ENCODE measurements around the gene ZBTB1.

ZBTB1 gene

DNA sequence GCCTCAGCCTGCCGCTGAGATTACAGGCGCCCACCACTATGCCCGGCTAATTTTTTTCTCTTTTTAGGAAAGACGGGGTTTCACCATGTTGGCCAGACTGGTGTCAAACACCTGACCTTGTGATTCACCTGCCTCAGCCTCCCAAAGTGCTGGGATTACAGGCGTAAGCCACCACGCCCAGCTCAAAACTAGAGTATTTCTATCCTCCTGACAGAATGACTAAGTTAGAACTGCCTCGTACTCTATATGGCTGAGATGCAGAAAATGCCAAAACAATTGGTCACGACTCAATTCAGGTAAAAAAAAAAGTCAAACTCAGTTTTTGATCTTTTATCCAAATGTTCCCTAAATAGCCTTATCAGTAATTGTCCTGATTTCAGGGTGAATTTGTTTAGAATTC lies 28.1 kb upstream of the ZBTB1 start:
- H3K4me1 Mint-ChIP-seq (ENCODE audit: low read depth), result peaks cover 36% of the 10 kb centered on the region
- H3K4me3 Mint-ChIP-seq, result no peak overlapping the region
- H3K27me3 Mint-ChIP-seq, result no peaks in the 10 kb centered on the region
- DNase-seq, result no peak
- peaks cover 37% of the 10 kb centered on the region for H3K36me3 Mint-ChIP-seq (ENCODE audit: low read depth)
- no peaks in the 10 kb centered on the region for H3K9me3 Mint-ChIP-seq
- H3K27ac Mint-ChIP-seq, result no peak overlapping the region

DNA sequence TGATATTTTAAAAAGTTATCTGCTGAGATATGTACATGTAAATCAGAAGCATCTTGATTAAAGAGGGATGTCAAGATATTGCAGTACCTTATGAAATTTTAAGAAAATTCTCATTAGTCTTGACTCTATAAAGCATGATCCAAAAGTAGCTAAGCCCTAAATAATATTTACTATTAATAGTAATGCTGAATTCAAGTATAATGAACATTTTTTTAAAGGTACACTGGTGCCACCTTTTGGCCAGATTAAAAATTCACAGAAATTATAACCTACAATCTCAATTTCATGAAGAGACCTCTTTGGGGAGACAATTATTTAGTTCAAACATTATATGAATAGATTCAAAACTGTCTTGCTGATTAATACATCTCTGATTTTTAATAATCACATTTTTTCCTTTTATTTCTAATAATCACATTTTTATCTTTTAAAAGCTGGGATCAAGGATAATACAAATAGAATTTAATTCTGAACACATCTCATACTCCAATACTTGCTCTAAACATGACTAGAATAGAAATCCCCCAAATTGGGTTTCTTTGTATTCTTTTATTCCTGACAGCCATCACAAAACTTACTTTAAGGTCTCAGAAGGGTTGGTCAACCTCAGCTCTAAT lies 25.8 kb upstream of the ZBTB1 start:
- peaks cover 48% of the 10 kb centered on the region for H3K36me3 Mint-ChIP-seq (ENCODE audit: low read depth)
- H3K9me3 Mint-ChIP-seq, result no peaks in the 10 kb centered on the region
- H3K4me1 Mint-ChIP-seq (ENCODE audit: low read depth), result peaks cover 35% of the 10 kb centered on the region
- DNase-seq, result no peak
- no peak overlapping the region for H3K4me3 Mint-ChIP-seq
- no peaks in the 10 kb centered on the region for H3K27me3 Mint-ChIP-seq
- H3K27ac Mint-ChIP-seq, result peak overlapping the region; percentile 30

DNA sequence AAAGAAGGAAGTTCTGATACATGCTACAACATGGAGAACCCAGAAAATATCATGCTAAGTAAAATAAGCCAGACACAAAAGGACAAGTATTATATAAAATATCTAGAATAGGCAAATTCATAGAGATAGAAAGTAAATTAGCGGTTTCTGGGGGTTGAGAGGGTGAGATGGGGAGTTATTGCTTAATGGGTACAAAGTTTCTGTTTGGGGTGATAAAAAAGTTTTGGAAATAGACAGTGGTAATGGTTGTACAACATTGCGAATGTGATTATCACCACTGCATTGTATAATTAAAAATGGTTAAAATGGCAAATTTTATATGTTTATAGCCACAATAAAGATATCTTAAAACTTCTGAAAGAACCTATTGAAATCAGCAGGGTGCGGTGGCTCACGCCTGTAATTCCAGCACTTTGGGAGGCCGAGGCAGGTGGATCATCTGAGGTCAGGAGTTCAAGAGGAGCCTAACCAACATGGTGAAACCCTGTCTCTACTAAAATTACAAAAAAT lies 15.9 kb upstream of the ZBTB1 start:
- H3K27ac Mint-ChIP-seq, result no peak overlapping the region

DNA sequence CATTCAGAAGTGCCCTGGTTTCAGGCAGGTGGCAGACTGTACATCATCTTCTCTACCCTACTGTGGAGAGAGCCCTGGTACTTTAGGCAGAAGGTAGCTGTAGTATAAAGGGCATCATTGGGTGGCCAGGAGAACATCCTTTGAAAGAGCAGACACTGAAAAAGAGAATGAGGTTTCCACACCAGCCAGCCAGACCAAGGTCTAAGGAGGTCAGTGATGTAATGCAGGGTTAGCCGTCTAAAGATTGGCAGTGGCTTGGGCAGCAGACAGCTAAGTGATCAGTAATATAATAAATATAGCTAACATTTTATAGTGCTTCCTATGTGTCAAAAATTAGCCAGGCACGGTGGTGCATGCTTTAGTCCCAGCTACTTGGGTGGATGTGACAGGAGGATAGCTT lies 12.9 kb upstream of the ZBTB1 start:
- Mint-ChIP-seq H3K36me3 (ENCODE audit: low read depth) (peaks cover 87% of the 10 kb centered on the region), H3K4me3 (no peak overlapping the region), H3K27me3 (no peaks in the 10 kb centered on the region), H3K9me3 (no peaks in the 10 kb centered on the region), H3K4me1 (ENCODE audit: low read depth) (peaks cover 48% of the 10 kb centered on the region), H3K27ac (peak overlapping the region; percentile 14)
- DNase-seq, result no peak

More for the DNA sequence above, 15.9 kb upstream of the ZBTB1 start:
- Mint-ChIP-seq H3K27me3 (no peaks in the 10 kb centered on the region), H3K36me3 (ENCODE audit: low read depth) (peaks cover 86% of the 10 kb centered on the region), H3K4me1 (ENCODE audit: low read depth) (peaks cover 42% of the 10 kb centered on the region), H3K4me3 (no peak overlapping the region), H3K9me3 (no peaks in the 10 kb centered on the region)
- DNase-seq, result no peak

DNA sequence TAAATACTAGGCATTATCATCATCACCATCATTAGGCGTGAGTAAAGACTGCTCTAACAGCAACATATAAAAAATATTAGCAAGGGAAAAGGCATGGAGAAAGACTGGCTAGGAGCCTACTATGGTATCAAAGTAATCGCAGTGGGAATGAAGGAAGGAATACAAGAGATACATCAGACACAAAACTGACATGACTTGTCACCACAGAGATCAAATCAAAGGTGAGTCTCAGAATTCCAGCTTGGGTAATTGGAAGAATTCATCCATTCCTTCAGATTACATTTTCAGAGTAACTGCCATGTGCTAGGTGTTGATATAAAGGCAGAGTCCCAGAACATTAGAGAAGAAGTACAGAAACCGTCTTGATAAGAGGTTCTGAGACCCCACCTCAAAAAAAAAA lies 11.1 kb upstream of the ZBTB1 start:
- DNase-seq, result no peak
- peaks cover 82% of the 10 kb centered on the region for H3K36me3 Mint-ChIP-seq (ENCODE audit: low read depth)
- peak overlapping the region; percentile 22 for H3K27ac Mint-ChIP-seq
- H3K4me3 Mint-ChIP-seq, result no peak overlapping the region
- no peaks in the 10 kb centered on the region for H3K27me3 Mint-ChIP-seq
- peaks cover 58% of the 10 kb centered on the region for H3K4me1 Mint-ChIP-seq (ENCODE audit: low read depth)
- H3K9me3 Mint-ChIP-seq, result no peaks in the 10 kb centered on the region

DNA sequence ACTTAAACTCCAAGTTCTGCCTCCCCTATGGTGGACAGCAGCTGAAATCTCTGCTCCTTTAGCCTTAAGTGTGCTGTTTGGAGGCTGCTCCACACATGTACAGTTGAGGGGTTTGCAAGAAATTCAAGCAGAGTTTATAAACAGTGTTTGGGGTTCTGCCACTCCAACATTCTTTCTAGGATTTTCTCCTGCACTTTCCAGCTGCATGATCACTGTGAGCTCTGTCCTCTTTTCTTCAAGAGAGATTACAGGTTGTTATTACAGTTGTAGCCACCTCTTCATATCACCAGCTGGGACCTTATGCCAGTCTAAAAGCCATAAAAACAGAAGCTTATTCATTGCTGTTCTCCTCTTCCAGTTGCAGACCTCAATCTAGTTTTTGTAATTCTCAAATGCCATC lies 9.3 kb upstream of the ZBTB1 start:
- Mint-ChIP-seq H3K36me3 (ENCODE audit: low read depth) (peaks cover 88% of the 10 kb centered on the region), H3K9me3 (no peaks in the 10 kb centered on the region), H3K27ac (peak overlapping the region; percentile 50), H3K27me3 (no peaks in the 10 kb centered on the region), H3K4me3 (no peak overlapping the region), H3K4me1 (ENCODE audit: low read depth) (peaks cover 73% of the 10 kb centered on the region)
- DNase-seq, result no peak

DNA sequence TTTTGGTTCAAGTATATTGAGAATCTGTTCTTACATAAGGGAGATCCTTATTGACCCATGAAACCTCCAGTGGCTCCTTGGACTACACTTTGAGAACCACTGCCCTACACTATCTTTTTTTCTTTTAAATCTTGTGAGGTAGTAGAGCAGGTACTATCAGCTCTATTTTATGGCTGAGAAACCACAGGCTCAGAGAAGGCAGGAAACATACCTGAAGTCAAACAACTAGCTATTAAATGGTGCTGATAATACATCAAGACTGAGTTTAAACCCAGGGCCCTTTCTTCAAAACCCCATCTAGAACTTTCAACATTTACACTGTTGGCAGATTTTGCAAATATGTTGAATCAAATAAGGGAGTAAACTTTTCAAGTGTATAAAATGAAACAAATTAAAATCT lies 7.8 kb upstream of the ZBTB1 start:
- Mint-ChIP-seq H3K4me3 (no peak overlapping the region), H3K27ac (peak overlapping the region; percentile 58), H3K9me3 (no peaks in the 10 kb centered on the region), H3K4me1 (ENCODE audit: low read depth) (peaks cover 75% of the 10 kb centered on the region), H3K27me3 (no peaks in the 10 kb centered on the region), H3K36me3 (ENCODE audit: low read depth) (peaks cover 78% of the 10 kb centered on the region)
- DNase-seq, result no peak

DNA sequence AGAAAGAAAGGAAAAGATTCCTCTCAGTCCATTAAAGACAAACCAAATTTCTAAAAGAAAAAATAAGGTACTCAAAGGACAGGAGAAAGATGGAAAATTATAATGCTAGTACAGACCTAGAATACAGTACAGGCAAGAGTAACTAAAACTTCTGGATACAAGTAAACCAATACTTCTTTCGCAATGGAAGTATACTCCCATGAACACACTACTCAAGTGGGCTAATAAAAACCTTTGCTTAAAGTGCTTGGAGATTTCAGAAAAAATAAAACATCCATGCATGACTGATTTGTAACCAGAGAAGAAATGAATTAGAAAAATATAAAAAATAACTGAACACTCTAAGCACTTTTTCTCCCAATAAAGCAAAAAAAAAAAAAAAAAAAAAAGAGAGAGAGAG lies 4.5 kb upstream of the ZBTB1 start:
- Mint-ChIP-seq H3K27ac (peak overlapping the region; percentile 99), H3K36me3 (ENCODE audit: low read depth) (peaks cover 67% of the 10 kb centered on the region), H3K9me3 (no peaks in the 10 kb centered on the region), H3K4me3 (peak overlapping the region; percentile 98), H3K4me1 (ENCODE audit: low read depth) (peaks cover 58% of the 10 kb centered on the region), H3K27me3 (no peaks in the 10 kb centered on the region)
- DNase-seq, result no peak

DNA sequence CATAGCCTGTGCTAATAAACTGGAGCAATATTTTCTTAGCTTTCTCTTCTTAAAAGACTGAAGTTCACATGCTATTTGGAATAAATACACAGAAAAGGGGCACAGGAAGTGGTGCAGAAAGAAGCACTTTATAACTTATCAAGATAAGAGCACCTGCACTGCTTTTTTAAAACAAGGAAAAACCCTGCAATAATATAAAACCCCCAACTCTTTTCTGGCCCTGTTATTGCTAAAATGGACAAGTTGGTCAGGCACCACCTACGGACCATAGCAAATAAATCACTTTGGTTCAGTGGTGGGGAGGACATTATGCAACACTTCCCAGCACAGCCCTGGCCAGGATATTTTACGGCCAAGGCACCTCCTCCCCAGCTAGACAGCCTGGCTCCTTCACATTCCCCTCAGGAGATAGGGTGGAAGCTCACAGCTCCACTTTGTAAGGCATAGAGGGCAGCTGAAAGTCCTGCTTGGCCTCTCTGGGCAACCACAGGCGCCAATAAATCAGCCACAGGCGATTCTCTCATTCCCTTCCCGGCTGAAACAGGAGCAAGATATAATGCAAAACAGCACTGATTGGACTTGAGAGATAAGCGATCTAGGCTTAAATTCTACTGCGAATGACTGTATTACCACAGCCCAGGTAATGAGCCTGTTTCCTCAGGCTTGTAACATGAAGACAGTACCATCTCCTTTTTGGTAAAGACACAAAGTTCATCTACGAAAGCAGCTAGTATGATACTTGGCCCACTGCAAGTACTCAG lies 3.0 kb upstream of the ZBTB1 start:
- peak overlapping the region; percentile 99 for H3K27ac Mint-ChIP-seq
- peaks cover 68% of the 10 kb centered on the region for H3K36me3 Mint-ChIP-seq (ENCODE audit: low read depth)
- H3K4me1 Mint-ChIP-seq (ENCODE audit: low read depth), result peaks cover 61% of the 10 kb centered on the region
- no peaks in the 10 kb centered on the region for H3K27me3 Mint-ChIP-seq
- no peaks in the 10 kb centered on the region for H3K9me3 Mint-ChIP-seq
- H3K4me3 Mint-ChIP-seq, result peak overlapping the region; percentile 98
- DNase-seq, result no peak

DNA sequence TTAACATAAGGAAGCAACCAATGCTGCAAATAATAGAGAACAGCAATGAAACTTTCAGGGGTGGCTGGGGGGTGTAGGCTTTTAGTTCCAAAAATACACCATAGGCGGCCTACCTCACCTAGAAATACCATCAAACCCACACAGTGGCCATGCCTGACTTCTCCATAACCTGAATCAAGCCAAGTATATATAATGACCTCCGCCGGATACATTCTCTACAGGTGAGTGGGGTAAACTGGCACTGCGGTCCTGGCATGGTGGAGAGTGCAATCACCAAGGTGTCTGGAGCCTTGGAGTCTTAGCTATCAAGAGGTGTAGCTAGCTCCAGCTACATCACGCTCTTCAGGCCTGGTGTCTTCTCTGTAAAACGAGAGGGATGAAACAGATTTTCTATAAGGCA lies 2.1 kb upstream of the ZBTB1 start:
- Mint-ChIP-seq H3K27ac (peak overlapping the region; percentile 99), H3K9me3 (no peaks in the 10 kb centered on the region), H3K36me3 (ENCODE audit: low read depth) (peaks cover 67% of the 10 kb centered on the region), H3K27me3 (no peaks in the 10 kb centered on the region), H3K4me3 (peak overlapping the region; percentile 98), H3K4me1 (ENCODE audit: low read depth) (peaks cover 63% of the 10 kb centered on the region)
- DNase-seq, result peak; percentile 42

DNA sequence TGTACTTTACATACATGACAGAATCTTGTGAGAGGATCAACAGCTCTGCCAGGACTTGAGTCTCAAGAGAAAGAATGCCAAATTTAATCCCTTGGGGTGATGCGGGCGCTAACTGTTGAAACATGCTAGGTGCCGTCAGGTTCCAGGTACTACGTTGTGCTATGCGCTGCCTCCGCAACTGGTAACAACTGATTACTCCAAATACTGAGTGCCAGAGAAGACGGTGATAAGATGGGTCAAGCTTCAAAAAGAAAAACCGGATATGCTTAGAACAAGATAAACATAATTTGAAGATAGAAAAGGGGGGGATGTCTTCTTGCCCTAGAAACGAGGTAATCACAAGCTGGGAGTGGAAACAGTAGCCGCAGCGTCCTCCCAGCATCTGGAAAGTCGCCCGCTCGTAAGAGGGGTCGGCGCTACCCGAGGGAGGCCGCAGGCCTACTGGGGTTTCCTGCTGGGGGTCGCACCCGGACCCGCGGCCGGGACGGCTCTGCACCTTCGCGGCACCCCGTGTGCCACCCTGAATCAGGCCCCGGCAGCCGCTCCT lies 1.6 kb upstream of the ZBTB1 start:
- H3K27me3 Mint-ChIP-seq, result no peaks in the 10 kb centered on the region
- H3K27ac Mint-ChIP-seq, result peak overlapping the region; percentile 99
- DNase-seq, result no peak
- peak overlapping the region; percentile 98 for H3K4me3 Mint-ChIP-seq
- peaks cover 64% of the 10 kb centered on the region for H3K36me3 Mint-ChIP-seq (ENCODE audit: low read depth)
- H3K4me1 Mint-ChIP-seq (ENCODE audit: low read depth), result peaks cover 63% of the 10 kb centered on the region
- H3K9me3 Mint-ChIP-seq, result no peaks in the 10 kb centered on the region

DNA sequence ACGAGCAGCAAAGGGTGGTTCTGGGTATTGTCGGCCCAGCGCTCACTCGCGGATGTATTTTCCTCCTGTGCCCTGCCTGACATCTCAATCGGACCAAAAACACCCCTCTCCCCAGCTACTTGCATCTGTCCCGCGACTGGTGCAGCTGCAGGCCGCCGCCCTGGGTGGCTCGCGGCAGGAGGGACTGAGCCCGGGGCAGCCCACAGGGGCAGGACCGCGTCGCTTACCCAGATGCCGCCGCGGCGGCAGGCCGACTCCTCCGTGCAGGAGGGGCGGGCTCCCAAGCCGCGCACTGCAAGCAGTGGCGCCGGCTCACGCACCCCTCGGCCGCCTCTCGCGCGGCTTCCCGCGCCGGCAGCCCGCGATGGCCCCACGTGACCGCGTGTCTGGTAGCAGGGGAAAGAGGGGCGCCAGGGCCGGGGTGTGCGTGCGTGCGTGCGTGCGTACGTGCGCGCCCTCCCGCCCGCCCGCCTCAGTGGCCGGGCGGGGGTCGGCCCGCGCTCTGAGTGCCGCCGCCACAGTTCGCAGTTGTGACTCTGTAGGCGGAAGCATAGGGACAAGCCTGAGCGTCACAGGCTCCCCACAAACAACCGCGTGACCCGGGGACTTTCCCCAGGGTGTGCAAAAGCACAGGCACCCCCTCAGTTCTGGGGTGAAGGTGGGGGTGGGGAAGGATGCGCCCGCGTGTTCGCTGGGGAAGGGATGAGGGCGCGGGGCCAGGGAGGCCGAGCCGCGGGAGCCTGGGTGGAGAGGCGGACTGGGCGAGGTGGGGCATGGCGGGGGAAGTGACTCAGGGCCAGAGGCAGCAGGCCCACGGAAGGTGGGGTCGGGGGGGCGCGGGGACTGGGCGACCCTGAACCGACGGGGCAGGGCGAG lies 898 bp upstream of the ZBTB1 start, which contains the start of gene ZBTB25:
ZBTB25 (minus strand) TSS at position 405 of the 876 bp plus-strand sequence. CDS start 13,305 bp downstream, outside the sequence.
- H3K27ac Mint-ChIP-seq, result peak within 1 kb of the TSS; percentile 100
- DNase-seq, result peak; percentile 94
- H3K4me3 Mint-ChIP-seq, result peak within 1 kb of the TSS; percentile 98
- no peaks in the 10 kb centered on the region for H3K27me3 Mint-ChIP-seq
- peaks cover 68% of the 10 kb centered on the region for H3K4me1 Mint-ChIP-seq (ENCODE audit: low read depth)
- H3K9me3 Mint-ChIP-seq, result no peaks in the 10 kb centered on the region
- peaks cover 61% of the 10 kb centered on the region for H3K36me3 Mint-ChIP-seq (ENCODE audit: low read depth)

DNA sequence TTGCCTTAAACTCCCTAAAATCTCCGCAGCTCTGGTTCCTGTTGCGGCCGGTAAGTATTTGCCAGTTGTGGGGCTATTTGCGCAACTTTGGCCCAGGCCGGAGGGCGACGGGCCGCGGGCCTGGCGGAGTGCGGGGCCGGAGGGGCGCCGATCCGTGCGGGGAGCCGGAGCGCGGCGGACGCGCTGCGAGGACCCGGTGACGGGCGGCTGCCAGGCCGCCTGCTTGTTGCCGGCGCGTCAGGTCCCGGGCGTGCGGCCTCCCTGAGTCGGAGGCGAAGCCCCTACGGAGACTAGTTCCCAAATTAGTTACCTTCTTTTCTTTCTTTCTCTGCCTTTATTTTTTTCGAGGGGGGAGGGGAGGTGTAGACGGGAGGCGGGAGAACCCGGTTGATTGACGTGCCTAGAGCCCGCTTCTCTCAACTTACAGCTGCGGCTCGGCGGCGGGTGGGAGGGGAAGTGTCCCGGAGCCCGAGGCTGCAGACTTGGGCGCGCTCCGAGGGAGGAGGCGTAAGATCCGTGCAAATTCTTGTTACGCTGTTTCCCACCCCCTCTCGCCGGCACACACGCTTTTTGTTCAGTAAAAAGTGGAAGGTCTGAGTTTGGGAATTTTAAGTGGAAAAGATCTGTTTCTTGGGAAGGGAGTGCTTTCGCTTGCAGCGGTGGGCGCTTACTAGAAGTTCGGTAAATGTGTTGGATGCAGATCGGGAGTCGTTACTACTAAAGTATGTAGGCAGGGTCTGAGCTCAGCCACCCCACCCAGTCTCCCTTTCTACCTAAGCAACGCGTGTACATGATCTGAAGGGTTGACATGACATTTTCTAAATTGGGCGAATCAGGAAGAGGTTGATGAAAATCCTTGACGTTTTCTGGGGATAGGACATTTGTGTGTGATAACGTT lies 576 bp downstream of the ZBTB1 start:
- peaks cover 52% of the 10 kb centered on the region for H3K36me3 Mint-ChIP-seq (ENCODE audit: low read depth)
- peak overlapping the region; percentile 100 for H3K27ac Mint-ChIP-seq

More for the DNA sequence above, 576 bp downstream of the ZBTB1 start:
- peak overlapping the region; percentile 98 for H3K4me3 Mint-ChIP-seq
- H3K4me1 Mint-ChIP-seq (ENCODE audit: low read depth), result peaks cover 69% of the 10 kb centered on the region
- peak; percentile 86 for DNase-seq
- no peaks in the 10 kb centered on the region for H3K9me3 Mint-ChIP-seq
- no peaks in the 10 kb centered on the region for H3K27me3 Mint-ChIP-seq
